Measurements from ENCODE around the gene SEC14L6.

The SEC14L6 gene

DNA sequence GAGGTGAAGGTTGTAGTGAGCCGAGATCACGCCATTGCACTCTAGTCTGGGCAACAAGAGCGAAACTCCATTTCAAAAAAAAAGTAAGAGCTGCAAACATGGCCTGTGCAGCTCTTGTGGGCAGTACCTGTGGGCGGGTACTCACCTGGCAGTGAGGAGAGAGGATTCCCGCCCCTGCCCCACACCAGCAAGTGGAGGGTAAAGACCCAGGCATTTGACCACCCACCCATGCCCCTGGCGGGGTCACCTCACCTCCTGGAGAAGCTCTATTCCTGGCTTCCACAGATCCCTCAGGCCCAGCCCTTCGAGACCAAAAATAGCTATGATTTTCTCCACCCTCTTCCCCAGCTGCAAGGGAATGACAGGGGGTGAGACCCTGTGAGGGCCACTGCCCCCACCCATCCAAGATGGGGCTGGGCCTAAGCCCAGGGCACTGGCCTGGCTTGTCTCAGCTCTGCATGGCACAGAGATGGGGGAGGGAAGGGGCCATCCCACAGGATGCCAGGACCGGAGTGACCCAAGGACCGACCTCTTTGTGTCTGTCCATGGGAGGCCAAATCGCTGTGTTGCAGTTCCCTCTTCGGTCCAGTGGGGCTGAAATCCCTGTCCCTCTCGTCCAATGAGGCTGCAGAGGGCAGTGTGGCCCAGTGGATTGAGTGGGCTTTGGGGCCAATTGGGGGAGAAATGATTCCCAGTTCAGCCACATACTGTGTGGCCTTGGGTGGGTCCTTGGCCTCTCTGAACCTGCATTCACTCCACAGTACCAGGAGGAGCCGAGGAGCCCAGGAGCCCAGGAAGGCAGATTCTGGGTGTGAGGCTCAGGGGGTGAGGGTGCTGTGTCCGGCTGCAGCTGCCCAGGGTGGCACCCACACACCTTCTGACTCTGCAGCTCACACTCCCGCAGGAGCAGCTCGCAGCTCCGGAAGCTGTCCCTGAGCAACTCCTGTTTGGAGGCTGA is 14.6 kb downstream of the SEC14L6 start:
- DNase-seq = no peak

GRCh38 chr22:30526656-30527055 is 19.9 kb downstream of the SEC14L6 start:
- DNase-seq = no peak

DNA sequence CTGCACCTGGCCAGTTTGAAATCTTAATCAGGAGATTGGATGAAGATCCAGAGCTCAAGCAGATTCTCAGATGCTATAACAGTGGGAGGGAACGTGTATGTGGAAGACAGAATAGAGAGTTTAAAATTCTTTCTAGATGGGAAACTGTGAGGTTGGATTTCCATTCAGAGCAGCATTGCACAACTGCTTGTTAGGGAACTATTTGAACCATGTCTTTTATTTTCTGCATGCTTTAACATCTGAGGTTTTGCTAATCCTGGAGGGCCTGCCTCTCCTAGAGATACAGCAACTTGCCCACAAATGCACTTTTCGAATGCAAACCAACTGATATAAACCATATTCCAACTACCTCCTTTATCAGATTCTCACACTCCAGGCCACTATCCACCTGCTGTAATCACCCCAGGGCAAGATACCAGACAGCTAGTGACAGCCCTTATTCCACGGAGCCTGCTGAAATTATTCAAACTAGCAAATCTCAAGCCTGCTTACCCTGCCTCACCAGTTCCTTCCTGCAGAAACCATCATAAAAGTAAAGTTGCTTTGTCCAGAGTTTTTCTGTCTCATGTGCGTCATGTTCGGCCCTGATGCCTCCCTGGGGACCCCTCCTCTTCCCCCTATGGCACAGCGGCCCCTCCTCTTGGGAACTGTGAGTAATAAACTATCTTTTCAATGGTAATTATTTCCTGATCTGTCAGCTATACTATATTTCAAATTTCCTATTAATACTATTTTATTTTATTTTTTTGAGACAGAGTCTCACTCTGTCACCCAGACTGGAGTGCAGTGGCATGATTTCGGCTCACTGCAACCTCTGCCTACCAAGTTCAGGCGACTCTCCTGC is 22.7 kb downstream of the SEC14L6 start:
- no peak for DNase-seq

- no peak for DNase-seq
Observed at GRCh38 chr22:30521368-30522156, 25.0 kb downstream of the SEC14L6 start.

- no peak for DNase-seq
Observed at GRCh38 chr22:30519842-30520425, 26.6 kb downstream of the SEC14L6 start.

- DNase-seq = no peak
Observed at GRCh38 chr22:30516731-30517130, 29.8 kb downstream of the SEC14L6 start.

DNA sequence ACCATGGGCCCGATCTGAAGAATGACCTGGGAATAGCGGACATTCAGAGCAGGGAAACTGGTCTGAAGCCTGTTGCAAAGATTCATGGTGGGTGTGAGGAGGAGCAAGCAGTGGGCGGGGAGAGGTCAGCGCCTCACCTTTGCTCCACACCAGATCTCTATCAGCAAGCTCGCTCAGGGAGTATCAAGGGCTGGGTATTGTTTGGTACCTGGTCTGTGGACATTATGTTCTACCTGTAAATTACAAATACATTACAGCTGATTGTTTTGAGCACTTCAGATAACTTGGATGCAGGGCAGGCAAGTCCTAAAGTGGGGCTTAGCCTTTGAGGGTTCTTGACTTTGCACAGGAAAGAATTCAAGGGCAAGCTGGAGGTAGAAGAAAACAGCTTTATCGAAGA is 30.3 kb downstream of the SEC14L6 start:
- DNase-seq = no peak

DNA sequence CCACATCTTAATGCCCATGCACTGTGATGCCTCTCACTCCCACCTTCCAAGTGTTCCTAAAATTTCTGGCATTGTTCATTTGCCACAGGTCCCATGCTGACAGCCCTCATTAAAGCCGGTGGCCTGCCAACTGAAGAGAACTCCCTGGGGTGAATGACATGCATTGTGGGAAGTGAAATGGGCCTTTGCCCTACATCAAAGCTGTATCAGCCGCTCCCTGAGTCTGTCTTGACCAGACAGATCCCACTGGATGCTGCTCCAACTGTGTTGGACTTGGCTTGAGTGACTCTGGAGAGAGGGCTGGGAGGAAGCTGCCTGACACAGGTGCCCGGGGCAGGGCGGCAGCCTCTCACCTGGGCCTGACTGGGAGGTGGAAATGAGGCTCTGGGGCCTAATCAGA is 32.3 kb downstream of the SEC14L6 start:
- DNase-seq = no peak

DNA sequence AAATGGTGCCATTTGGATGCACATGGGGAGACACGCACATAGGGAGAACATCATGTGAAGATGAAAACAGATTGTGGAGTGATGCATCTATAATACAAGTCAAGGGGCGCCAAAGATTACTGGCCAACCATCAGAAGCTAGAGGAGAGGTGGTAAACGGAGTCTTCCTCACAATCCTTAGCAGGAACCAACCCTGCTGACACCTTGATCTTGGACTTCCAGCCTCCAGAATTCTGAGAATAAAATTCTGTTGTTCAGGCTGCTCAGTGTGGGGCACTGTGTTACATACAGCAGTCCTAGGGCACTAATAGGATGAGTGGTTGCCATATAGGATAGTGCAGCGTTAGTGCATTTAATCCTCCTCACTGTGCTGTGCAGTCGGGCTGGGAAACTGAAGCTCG is 33.1 kb downstream of the SEC14L6 start:
- DNase-seq = no peak

GRCh38 chr22:30511911-30512310 is 34.6 kb downstream of the SEC14L6 start:
- DNase-seq = no peak

- DNase-seq = no peak
Observed at GRCh38 chr22:30511109-30511508, 35.4 kb downstream of the SEC14L6 start.

GRCh38 chr22:30508216-30508615 is 38.3 kb downstream of the SEC14L6 start:
- DNase-seq = no peak

DNA sequence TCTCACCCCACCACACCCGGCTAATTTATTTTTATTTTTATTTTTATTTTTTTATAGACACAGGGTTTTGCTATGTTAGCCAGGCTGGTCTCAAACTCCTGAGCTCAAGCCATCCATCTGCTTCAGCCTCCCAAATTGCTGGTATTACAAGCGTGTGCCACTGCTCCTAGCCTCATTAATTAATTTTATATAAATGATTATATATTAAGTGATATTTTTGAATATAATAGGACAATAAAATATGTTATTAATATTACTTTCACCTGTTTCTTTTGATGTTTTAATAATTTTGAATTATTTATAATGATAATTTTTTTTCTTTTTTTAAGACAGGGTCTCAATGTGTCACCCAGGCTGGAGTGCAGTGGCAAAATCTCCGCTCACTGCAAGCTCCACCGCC is 38.9 kb downstream of the SEC14L6 start:
- DNase-seq = no peak

- no peak for DNase-seq
Observed at GRCh38 chr22:30506507-30506968, 40.0 kb downstream of the SEC14L6 start.

- DNase-seq = no peak
Observed at GRCh38 chr22:30503551-30503950, 43.0 kb downstream of the SEC14L6 start.

DNA sequence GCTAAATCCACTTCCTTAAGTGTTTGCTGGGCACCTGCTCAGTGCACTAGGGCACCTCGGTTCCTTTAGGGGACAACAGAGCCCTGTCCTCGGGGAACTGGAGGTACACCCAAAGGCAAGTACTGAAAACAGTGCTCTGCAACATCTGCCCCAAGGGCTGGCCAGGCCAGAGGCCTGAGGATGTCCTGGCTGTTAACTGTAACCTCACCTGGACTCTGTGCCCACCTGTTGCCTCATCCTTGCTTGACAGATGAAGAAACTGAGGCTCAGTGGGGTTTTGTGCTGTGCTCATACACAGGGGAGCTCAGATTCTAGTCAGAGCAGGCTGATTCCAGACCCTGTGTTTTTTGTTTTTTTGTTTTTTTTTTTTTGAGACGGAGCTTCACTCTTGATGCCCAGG is 43.6 kb downstream of the SEC14L6 start:
- no peak for DNase-seq

GRCh38 chr22:30502153-30502552 is 44.4 kb downstream of the SEC14L6 start:
- DNase-seq = no peak

DNA sequence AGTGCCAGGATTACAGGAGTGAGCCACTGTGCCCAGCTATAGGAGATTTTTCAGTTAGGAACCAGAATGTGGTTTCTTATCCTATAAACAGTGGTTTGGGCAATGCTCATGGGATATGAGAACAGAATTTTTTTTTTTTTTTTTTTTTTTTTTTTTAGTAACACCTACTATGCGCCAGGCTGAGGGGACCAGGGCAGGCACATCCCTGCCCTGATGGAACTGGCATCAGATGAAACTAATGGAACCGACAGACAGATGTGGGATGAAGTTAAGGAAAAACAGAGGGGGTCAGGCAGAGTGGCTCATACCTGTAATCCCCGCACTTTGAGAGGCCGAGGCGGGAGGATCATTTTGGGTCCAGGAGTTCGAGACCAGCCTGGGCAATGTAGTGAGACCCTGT is 45.9 kb downstream of the SEC14L6 start:
- no peak for DNase-seq

DNA sequence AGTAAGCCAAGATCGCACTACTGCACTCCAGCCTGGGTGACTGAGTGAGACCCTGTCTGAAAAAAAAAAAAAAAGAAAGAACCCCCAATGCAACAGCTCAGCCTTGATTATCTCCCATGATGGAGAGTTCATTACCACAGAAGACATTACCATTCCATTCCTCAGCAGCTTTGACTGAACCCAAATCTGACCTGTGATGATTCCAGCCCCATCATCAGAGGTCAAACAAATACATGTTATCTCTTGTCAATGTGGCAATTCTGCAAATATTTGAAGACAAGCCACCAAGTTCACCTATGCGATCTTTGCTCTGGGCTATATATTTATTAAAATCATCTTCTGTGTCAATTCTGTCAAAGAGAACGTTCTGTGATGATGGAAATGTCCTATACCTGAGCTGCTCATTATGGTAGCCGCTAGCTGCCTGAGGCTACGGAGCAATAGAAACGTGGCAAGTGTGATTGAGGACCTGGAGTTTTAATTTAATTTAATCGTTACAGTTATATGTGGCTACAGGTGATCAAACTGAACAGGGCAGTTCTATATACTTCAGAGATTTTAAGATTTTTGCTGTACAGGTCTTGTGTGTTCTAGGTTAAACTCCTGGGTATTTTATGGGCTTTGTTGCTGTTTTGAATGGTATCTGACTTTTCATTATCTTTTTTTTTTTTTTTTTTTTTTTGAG is 48.9 kb downstream of the SEC14L6 start:
- DNase-seq = no peak

- DNase-seq = no peak
Observed at GRCh38 chr22:30495041-30495784, 51.3 kb downstream of the SEC14L6 start.

DNA sequence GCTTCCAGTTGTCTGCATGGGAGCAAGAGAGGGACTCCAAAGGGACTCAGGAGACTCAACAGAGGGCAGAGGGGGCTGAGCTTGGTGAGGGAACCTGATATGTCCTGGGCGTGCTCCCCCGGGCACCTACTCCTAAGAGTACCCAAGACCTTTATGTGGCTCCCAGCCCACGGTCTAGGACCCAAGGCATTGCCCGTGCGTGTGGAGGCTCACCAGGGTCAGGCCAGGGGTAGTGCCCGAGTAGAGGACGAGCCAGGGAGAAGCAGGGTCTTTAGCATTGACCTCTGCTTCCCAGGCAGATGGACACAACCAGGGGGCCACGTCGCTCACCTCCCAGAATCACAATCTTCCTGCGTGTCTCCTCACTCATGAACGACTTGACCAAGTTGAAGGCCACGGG is 54.4 kb downstream of the SEC14L6 start:
- no peak for DNase-seq
